Measurements from ENCODE around the gene GLP1R. TPM values are rescaled to one million over a fixed set of nuclear protein-coding genes. Genes with fewer than 3 reads are reported as not detected.

The GLP1R gene
- total and polyA plus RNA-seq, 3 donors from 2014 or later = 0.09 to 0.55 (median 0.31) TPM

DNA sequence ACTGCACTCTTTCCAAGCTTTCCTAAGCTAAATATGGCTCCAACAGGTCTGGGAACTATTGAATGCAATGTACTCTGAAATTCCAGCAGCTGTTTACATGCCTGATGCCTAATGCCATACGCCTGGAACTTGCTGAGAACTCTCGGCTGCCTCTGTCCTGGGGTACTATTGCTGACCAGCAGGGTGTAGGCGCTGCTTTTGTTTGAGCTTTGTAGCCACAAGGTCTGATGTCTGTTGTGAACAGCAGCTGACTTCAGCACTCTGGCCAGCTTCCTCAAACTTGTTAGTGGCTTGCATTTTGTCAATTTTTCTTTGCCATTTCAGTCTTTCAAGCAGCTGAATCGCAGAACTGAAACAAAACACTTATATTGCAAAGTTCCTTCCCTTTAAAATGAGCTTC is 39.8 kb downstream of the GLP1R start:
- no peaks in the 10 kb centered on the region for H3K9me3 ChIP-seq
- TF ChIP-seq, protein P1, sequence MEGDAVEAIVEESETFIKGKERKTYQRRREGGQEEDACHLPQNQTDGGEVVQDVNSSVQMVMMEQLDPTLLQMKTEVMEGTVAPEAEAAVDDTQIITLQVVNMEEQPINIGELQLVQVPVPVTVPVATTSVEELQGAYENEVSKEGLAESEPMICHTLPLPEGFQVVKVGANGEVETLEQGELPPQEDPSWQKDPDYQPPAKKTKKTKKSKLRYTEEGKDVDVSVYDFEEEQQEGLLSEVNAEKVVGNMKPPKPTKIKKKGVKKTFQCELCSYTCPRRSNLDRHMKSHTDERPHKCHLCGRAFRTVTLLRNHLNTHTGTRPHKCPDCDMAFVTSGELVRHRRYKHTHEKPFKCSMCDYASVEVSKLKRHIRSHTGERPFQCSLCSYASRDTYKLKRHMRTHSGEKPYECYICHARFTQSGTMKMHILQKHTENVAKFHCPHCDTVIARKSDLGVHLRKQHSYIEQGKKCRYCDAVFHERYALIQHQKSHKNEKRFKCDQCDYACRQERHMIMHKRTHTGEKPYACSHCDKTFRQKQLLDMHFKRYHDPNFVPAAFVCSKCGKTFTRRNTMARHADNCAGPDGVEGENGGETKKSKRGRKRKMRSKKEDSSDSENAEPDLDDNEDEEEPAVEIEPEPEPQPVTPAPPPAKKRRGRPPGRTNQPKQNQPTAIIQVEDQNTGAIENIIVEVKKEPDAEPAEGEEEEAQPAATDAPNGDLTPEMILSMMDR (IDR thresholded peaks at IDR 0.05) = peak in 2 of 3 experiments; percentile 14 to 26
- no peak for TF ChIP-seq POLR2A (IDR thresholded peaks at IDR 0.05)
- no peak overlapping the region for H3K4me3 ChIP-seq
- no peaks in the 10 kb centered on the region for H3K36me3 ChIP-seq (ENCODE audit: low read depth, missing control alignments)
- no peaks in the 10 kb centered on the region for H3K4me1 ChIP-seq
- no peaks in the 10 kb centered on the region for H3K27me3 ChIP-seq
- 20 to 43% methylated on average over 4 of the region's 4 CpGs for WGBS, 2 donors
- peak; percentile 46 for DNase-seq
- H3K27ac ChIP-seq = no peak overlapping the region
- intact Hi-C loops (cut with DNase I; ENCODE audit: low total_unique reads) = no loop called here

DNA sequence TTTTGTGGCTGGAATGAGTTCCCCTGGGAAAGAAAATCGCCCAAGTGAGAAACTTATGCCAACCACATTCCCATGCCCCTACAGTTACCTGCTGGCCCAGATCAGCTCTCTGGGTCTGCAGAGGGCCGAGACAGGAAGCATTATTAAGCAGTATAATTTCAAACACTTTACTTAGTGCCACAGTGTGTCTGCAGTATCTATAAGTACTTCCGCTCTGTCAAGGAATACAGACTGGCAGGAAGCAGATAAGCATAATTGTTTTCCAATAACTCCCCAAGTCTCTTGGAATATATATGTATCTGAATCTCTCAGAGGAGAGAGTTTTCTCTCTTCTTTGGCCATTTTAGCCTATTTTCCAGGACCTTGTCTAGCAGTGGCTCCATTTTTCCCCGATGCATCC is 41.5 kb downstream of the GLP1R start:
- no peak overlapping the region for H3K27ac ChIP-seq
- TF ChIP-seq POLR2A (IDR thresholded peaks at IDR 0.05) = no peak
- TF ChIP-seq, protein P1 (IDR thresholded peaks at IDR 0.05) = no peak
- intact Hi-C loops (cut with DNase I; ENCODE audit: low total_unique reads) = no loop called here

DNA sequence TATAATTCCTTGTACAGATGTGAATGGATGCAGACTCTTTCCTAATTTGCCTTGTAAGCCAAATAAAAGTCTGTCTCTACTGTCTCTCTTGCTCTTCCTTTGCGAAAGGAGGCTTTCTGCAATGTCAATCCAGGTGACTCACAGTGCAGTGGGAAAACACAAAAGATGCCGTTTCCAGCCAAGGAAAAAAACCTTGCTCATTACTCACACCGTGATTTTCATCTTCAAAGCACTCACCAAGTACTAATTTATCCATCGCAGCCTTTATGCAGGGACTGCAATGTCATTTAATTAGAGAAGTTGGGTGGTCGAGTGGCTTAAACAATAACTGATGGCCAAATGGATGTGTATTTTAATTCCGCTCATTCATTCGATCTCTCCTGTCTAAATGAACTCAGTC is 42.6 kb downstream of the GLP1R start:
- H3K27ac ChIP-seq = no peak overlapping the region
- no peaks in the 10 kb centered on the region for H3K36me3 ChIP-seq (ENCODE audit: low read depth, missing control alignments)
- H3K27me3 ChIP-seq = no peaks in the 10 kb centered on the region
- no peak overlapping the region for H3K4me3 ChIP-seq
- WGBS, 2 donors = 86 to 87% methylated on average over 7 of the region's 7 CpGs
- no peaks in the 10 kb centered on the region for H3K9me3 ChIP-seq
- DNase-seq = no peak
- H3K4me1 ChIP-seq = no peaks in the 10 kb centered on the region
- intact Hi-C loops (cut with DNase I; ENCODE audit: low total_unique reads) = no loop called here
- TF ChIP-seq, protein P1 (IDR thresholded peaks at IDR 0.05) = no peak
- TF ChIP-seq POLR2A (IDR thresholded peaks at IDR 0.05) = no peak

More for the DNA sequence above, 41.5 kb downstream of the GLP1R start:
- DNase-seq = no peak
- no peaks in the 10 kb centered on the region for H3K27me3 ChIP-seq
- H3K4me3 ChIP-seq = no peak overlapping the region
- WGBS, 2 donors = 79 to 87% methylated on average over 4 of the region's 4 CpGs
- H3K36me3 ChIP-seq (ENCODE audit: low read depth, missing control alignments) = no peaks in the 10 kb centered on the region
- H3K4me1 ChIP-seq = no peaks in the 10 kb centered on the region
- H3K9me3 ChIP-seq = no peaks in the 10 kb centered on the region

DNA sequence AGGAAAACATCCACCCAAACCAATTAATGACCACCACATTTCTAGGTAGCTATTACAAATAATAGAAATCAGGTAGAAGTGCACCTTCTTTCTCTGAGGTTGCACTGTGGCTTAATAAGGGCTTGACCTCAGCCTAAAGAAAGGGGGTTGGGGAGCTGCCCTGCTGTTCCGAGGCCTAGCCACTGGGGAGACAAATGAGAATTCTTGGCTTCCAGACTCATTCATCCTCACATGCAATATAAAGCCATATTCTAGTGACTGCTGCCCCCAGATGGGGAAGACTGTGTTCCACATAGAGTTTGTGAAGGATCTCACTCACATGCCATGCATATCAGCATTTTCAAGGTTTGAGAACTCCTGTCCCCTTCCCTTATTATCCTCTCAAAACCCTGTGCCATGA is 43.5 kb downstream of the GLP1R start:
- no peak for TF ChIP-seq POLR2A (IDR thresholded peaks at IDR 0.05)
- TF ChIP-seq, protein P1 (IDR thresholded peaks at IDR 0.05) = no peak
- intact Hi-C loops (cut with DNase I; ENCODE audit: low total_unique reads) = no loop called here
- no peaks in the 10 kb centered on the region for H3K36me3 ChIP-seq (ENCODE audit: low read depth, missing control alignments)
- 50 to 75% methylated on average over 1 of the region's 1 CpG for WGBS, 2 donors
- no peak overlapping the region for H3K4me3 ChIP-seq
- no peaks in the 10 kb centered on the region for H3K9me3 ChIP-seq
- H3K4me1 ChIP-seq = no peaks in the 10 kb centered on the region
- DNase-seq = no peak
- H3K27me3 ChIP-seq = no peaks in the 10 kb centered on the region
- H3K27ac ChIP-seq = no peak overlapping the region

DNA sequence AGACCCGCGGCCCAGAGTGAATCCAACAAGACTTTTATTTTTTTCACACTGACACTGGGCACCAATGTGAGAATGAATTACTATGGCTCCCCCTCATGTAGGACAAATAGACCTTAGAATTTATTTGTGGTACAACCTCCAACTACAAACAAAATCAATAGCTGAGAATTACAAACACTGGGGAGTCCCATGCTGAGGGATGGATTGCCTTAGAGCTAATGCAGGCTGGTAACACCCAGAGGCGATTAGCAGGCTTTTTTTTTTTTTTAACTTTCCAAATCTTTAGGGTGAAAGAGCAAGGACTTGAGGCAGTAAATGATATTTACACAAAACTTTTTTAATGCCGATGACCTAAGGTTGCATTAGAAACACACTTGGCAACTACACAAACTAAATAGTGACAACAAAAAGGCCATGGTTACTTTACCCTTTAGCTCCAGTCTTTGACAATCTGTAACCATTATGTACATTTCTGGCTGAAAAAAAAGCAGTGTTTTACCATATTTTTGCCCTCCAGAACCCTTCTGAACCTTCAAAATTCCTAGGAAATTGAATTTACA is 44.6 kb downstream of the GLP1R start:
- H3K9me3 ChIP-seq = no peaks in the 10 kb centered on the region
- intact Hi-C loops (cut with DNase I; ENCODE audit: low total_unique reads) = no loop called here
- no peaks in the 10 kb centered on the region for H3K27me3 ChIP-seq
- no peak for DNase-seq
- H3K36me3 ChIP-seq (ENCODE audit: low read depth, missing control alignments) = no peaks in the 10 kb centered on the region
- no peak overlapping the region for H3K4me3 ChIP-seq
- no peak overlapping the region for H3K27ac ChIP-seq
- WGBS, 2 donors = 92 to 95% methylated on average over 4 of the region's 4 CpGs
- H3K4me1 ChIP-seq = no peaks in the 10 kb centered on the region
- TF ChIP-seq, protein P1 (IDR thresholded peaks at IDR 0.05) = no peak
- TF ChIP-seq POLR2A (IDR thresholded peaks at IDR 0.05) = no peak
